OCI-LY7 (cell line): ENCODE measurements around the gene HOXC10. TPM values are rescaled to one million over a fixed set of nuclear protein-coding genes. Genes with fewer than 3 reads are reported as not detected.

ENCODE experiments used
- BruUV-seq: library from RNA; stranded (reverse); fragments of 400-500 nt; replicated peaks from 2 replicates; lab custom pipeline; 2021; lab: Mats Ljungman, UMichigan
- CTCF ChIA-PET: fragments of 300-600 bp; sonication (Branson Sonifier 250); formaldehyde crosslinking; loops from one replicate; lab custom pipeline; 2022; ENCODE audit warnings: antibody characterized with exemption; ENCODE audit not compliant: unreplicated experiment; lab: Charles Lee
- POLR2A ChIA-PET: fragments of 300-600 bp; sonication (Branson Sonifier 250); formaldehyde crosslinking; loops from one replicate; lab custom pipeline; 2022; ENCODE audit warnings: antibody characterized with exemption; lab: Charles Lee
- DNase-seq: peaks from one replicate; pipeline ENCODE4 v3.0.0-alpha.2; 2015; ENCODE audit warnings: low spot score
- H2AFZ ChIP-seq: fragments of 200-600 bp; sonication (generic), shearing (Covaris generic); 2 replicates; pipeline ENCODE4 v1.6.1; 2014; ENCODE audit warnings: mild to moderate bottlenecking, antibody characterized with exemption, low read length, moderate library complexity
- H3K27ac ChIP-seq: fragments of 200-600 bp; sonication (generic); 2 replicates; pipeline ENCODE4 v1.5.1; 2014; ENCODE audit warnings: mixed run types, low read depth, mild to moderate bottlenecking, moderate library complexity, low read length, inconsistent platforms; ENCODE audit not compliant: poor library complexity, severe bottlenecking
- H3K36me3 ChIP-seq: fragments of 200-600 bp; sonication (generic); 2 replicates; pipeline ENCODE4 v1.6.1; 2014; ENCODE audit warnings: mild to moderate bottlenecking, antibody characterized with exemption, low read length, moderate library complexity, mixed read lengths; ENCODE audit not compliant: insufficient read depth
- H3K4me1 ChIP-seq: fragments of 200-600 bp; sonication (generic); 2 replicates; pipeline ENCODE4 v1.5.1; 2014; ENCODE audit warnings: mild to moderate bottlenecking, low read length; ENCODE audit not compliant: insufficient read depth, poor library complexity, severe bottlenecking
- H3K4me2 ChIP-seq: fragments of 200-600 bp; sonication (generic); 2 replicates; pipeline ENCODE4 v1.6.1; 2014; ENCODE audit warnings: mild to moderate bottlenecking, low read length
- H3K4me3 ChIP-seq: fragments of 200-600 bp; sonication (generic); 2 replicates; pipeline ENCODE4 v1.5.1; 2014; ENCODE audit warnings: mild to moderate bottlenecking, low read depth, low read length; ENCODE audit not compliant: poor library complexity, severe bottlenecking
- H3K79me2 ChIP-seq: fragments of 200-600 bp; sonication (generic); 2 replicates; pipeline ENCODE4 v1.6.1; 2016; ENCODE audit warnings: low read depth, mild to moderate bottlenecking, low read length, moderate library complexity, mixed read lengths; ENCODE audit not compliant: insufficient read depth
- H3K9me2 ChIP-seq: fragments of 200-600 bp; sonication (generic); 2 replicates; pipeline ENCODE4 v1.6.1; 2016; ENCODE audit warnings: mild to moderate bottlenecking, low read length, mixed read lengths; ENCODE audit not compliant: insufficient read depth
- H3K9me3 ChIP-seq: fragments of 200-600 bp; sonication (generic); 2 replicates; pipeline ENCODE4 v1.6.1; 2014; ENCODE audit warnings: mild to moderate bottlenecking, mixed run types, low read length, mixed read lengths
- H4K20me1 ChIP-seq: fragments of 200-600 bp; sonication (generic); 2 replicates; pipeline ENCODE4 v1.6.1; 2014; ENCODE audit warnings: mild to moderate bottlenecking, antibody characterized with exemption, low read length, moderate library complexity, mixed read lengths; ENCODE audit not compliant: insufficient read depth
- CTCF ChIP-seq: fragments of 200-600 bp; sonication (generic); conservative IDR thresholded peaks from 2 replicates; pipeline ENCODE4 v1.5.1; 2014; ENCODE audit warnings: mild to moderate bottlenecking, antibody characterized with exemption, low read length, moderate library complexity, mixed read lengths
- EZH2phosphoT487 ChIP-seq: fragments of 200-600 bp; sonication (generic); IDR thresholded peaks from 2 replicates; pipeline ENCODE4 v1.6.1; 2018; ENCODE audit warnings: low read depth, borderline replicate concordance, mild to moderate bottlenecking, mixed run types, antibody characterized with exemption, low read length, moderate library complexity, mixed read lengths
- intact Hi-C: fragments of 100-400 bp; cut with micrococcal nuclease; formaldehyde crosslinking; loops from one replicate; pipeline ENCODE4 v1.10.0; 2022; ENCODE audit not compliant: unreplicated experiment
- total RNA-seq, 2 experiments: library from RNA; depleted of rRNA in 1 of 2; stranded (reverse); fragments of >200 nt in 1 of 2; shearing (Covaris generic) in 1 of 2; gene quantifications; 2 replicates each; pipeline ENCODE4 v1.2.3, GENCODE V29; 2014 to 2022

HOXC10 gene
- total RNA-seq, 2 experiments from 2014 or later, result 0.25 to 0.28 TPM

DNA sequence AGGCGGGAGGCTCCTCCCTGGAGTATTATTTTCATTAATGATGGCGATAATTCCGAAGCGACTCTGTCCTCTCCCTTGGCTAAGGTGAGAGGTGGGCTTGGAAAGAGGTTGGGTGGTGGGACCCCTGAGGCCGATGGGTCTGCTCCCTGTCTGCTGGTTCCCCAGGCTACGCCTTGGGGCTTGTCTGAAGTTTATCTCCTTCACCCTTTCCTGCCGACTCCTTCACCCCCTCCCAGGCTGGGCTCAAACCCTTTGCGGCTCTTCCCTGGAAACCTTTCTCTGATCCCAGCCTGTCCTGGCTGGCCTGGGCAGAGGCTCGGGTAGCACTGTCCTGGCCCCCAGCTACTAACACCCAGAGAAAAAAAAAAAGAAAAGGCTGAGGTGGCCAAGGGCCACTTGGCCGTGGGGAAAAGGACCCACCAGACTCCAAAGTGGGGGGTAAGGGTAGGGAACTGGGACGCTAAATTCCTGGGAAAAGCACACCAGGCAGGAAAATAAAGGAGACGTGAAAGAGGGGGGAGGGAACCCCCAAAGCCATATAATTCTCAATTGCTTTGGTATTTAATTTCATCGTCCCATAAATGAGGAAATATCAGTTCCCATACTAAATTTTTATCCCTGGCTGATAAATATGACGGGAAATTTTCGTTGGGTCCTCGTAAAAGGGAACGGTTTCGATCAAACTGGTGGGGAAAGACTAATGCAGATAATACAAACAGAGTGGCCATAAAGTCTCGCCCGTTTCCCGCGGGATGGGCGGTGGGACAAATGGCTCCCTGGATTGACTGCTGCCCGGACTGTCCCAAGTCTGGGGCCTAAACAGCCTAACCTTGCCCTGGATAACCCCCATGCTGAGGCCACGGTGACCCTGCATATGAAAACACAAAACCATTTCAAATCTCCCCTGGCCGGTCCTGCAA lies 2.0 kb upstream of the HOXC10 start:
- no peaks in the 10 kb centered on the region for H3K9me2 ChIP-seq
- intact Hi-C loops, result loop anchor here (10.0 kb wide), 2 partner anchors 188 to 278 kb away; no protein-coding TSS in a partner anchor
- H3K4me2 ChIP-seq, result no peak overlapping the region
- no peak for DNase-seq
- TF ChIP-seq CTCF, result no peak
- no peak for TF ChIP-seq EZH2phosphoT487
- H3K4me3 ChIP-seq, result no peak overlapping the region
- CTCF ChIA-PET, result no interaction called here
- H3K36me3 ChIP-seq, result no peaks in the 10 kb centered on the region
- no peaks in the 10 kb centered on the region for H4K20me1 ChIP-seq
- H3K9me3 ChIP-seq, result no peaks in the 10 kb centered on the region
- BruUV-seq, result no TSS peak
- H2AFZ ChIP-seq, result no peak overlapping the region
- POLR2A ChIA-PET, result no interaction called here
- H3K27ac ChIP-seq, result no peak overlapping the region
- H3K4me1 ChIP-seq, result peaks cover 41% of the 10 kb centered on the region
- H3K79me2 ChIP-seq, result no peaks in the 10 kb centered on the region

DNA sequence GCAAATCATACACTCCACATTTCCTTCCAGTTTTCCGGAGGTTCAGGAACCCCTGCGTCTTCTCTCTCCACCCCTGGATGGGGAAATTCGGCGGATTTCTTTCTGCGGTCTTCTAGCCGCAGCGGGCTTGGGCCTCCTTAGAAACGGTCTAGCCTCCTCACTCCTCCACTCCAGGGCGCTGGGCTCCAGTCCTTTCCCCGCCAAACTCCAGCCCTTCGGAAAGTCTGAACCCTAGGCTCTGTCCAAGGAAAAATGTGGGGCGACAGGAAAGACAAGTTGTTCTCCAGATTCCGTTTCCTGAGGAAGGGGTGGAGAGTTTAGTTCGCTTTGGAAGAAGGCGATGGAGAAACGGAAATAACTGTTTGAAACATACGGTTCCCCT lies 1.4 kb upstream of the HOXC10 start:
- no peaks in the 10 kb centered on the region for H3K9me3 ChIP-seq
- H3K4me1 ChIP-seq, result peaks cover 40% of the 10 kb centered on the region
- no peaks in the 10 kb centered on the region for H3K36me3 ChIP-seq
- H3K4me2 ChIP-seq, result no peak overlapping the region
- TF ChIP-seq CTCF, result no peak
- TF ChIP-seq EZH2phosphoT487, result no peak
- H4K20me1 ChIP-seq, result no peaks in the 10 kb centered on the region
- no peak overlapping the region for H3K4me3 ChIP-seq
- intact Hi-C loops, result loop anchor here (10.0 kb wide), 2 partner anchors 189 to 279 kb away; no protein-coding TSS in a partner anchor
- H3K79me2 ChIP-seq, result no peaks in the 10 kb centered on the region
- ChIA-PET CTCF (no interaction called here), POLR2A (no interaction called here)
- DNase-seq, result no peak
- BruUV-seq, result no TSS peak
- H3K27ac ChIP-seq, result no peak overlapping the region
- no peak overlapping the region for H2AFZ ChIP-seq
- H3K9me2 ChIP-seq, result no peaks in the 10 kb centered on the region
